ENCODE results near the gene PKDCC. TPM values are rescaled to one million over a fixed set of nuclear protein-coding genes. Genes with fewer than 3 reads are reported as not detected.

The PKDCC gene
- total and polyA plus RNA-seq, 2 donors (not counting 1 experiment from before 2014, with no cell fraction given): 0.20 to 0.82 TPM

DNA sequence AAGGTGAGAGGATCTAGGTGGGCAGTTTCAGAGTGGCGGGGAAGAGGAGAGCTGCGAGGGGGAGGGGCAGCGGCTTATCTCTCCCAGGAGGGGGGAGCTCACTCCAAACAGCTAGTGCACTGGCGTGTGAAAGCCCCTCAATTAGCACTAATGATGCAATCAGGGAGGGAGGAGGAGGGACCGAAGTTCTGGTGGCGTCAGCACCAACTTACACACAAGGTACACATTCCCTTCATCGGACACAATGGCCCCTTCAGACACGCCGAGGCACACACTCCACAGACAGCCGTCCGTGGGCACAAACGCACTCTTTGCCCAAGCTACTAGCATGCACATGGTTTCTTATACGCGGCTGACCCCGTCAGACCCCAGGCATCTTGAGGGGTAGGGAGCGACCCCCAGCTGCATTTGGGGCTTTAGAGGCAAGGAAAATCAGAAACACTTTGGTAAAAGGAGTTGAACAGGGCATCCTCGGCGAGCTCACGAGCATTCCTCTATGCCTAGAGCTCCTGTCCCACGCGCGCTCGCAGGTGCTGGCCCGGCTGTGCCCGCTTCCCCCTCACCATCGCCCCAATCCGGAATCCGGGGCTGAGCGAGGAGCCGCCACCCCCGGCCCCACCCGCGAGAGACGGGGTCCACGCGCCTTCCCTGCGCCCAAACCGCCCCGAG lies 868 bp upstream of the PKDCC start:
- CTCF ChIA-PET: interaction anchor here (1.1 kb wide), 1 partner anchor 177 kb away, joined by 3 read pairs; no protein-coding TSS in a partner anchor
- no peak for ATAC-seq (ENCODE audit: low read depth)
- Histone ChIP-seq H3K27me3 (replicated peaks in 1 of 4; ENCODE audit: control extremely low read depth in 1 of 4, control insufficient read depth in 3 of 4, insufficient read depth in 4 of 4, low read length in 3 of 4) (peaks cover 0 to 62% (median 14%) of the 10 kb centered on the region in 4 experiments), H4K20me1 (ENCODE audit: control insufficient read depth, insufficient read depth, low read length, poor library complexity, severe bottlenecking) (no peaks in the 10 kb centered on the region), H3K4me3 (ENCODE audit: control extremely low read depth in 1 of 5, extremely low read depth in 1 of 5, insufficient read depth in 1 of 5, low read depth in 2 of 5, low read length in 4 of 5) (peak overlapping the region in 4 of 5 experiments; percentile 22 to 67 (median 48)), H3K36me3 (replicated peaks in 1 of 2; ENCODE audit: control extremely low read depth in 1 of 2, control insufficient read depth in 1 of 2, extremely low read depth in 1 of 2, insufficient read depth in 2 of 2, low read length in 1 of 2) (no peaks in the 10 kb centered on the region), H3K9me3 (ENCODE audit: control extremely low read depth in 1 of 3, control insufficient read depth in 2 of 3, insufficient read depth in 1 of 3, low read length in 2 of 3) (no peaks in the 10 kb centered on the region), H3K4me2 (replicated peaks; ENCODE audit: low read depth, low read length, poor library complexity, severe bottlenecking) (peak overlapping the region; percentile 92), H3K4me1 (ENCODE audit: control insufficient read depth in 2 of 2, insufficient read depth in 2 of 2, low read length in 2 of 2) (peaks cover 12 to 13% of the 10 kb centered on the region in 2 donors), H3K27ac (ENCODE audit: low read length in 2 of 2) (no peak overlapping the region), H2AFZ (ENCODE audit: insufficient read depth, low read depth, low read length, poor library complexity, severe bottlenecking) (peak overlapping the region; percentile 64), H3K9ac (ENCODE audit: low read length) (peak overlapping the region; percentile 62), H3K79me2 (ENCODE audit: control insufficient read depth, insufficient read depth, low read length) (no peaks in the 10 kb centered on the region)
- peak; percentile 56 for TF ChIP-seq EZH2 (IDR thresholded peaks at IDR 0.05; ENCODE audit: borderline replicate concordance, insufficient read depth, low read depth, low read length, poor library complexity, severe bottlenecking)
- TF ChIP-seq, protein P1, sequence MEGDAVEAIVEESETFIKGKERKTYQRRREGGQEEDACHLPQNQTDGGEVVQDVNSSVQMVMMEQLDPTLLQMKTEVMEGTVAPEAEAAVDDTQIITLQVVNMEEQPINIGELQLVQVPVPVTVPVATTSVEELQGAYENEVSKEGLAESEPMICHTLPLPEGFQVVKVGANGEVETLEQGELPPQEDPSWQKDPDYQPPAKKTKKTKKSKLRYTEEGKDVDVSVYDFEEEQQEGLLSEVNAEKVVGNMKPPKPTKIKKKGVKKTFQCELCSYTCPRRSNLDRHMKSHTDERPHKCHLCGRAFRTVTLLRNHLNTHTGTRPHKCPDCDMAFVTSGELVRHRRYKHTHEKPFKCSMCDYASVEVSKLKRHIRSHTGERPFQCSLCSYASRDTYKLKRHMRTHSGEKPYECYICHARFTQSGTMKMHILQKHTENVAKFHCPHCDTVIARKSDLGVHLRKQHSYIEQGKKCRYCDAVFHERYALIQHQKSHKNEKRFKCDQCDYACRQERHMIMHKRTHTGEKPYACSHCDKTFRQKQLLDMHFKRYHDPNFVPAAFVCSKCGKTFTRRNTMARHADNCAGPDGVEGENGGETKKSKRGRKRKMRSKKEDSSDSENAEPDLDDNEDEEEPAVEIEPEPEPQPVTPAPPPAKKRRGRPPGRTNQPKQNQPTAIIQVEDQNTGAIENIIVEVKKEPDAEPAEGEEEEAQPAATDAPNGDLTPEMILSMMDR (IDR thresholded peaks at IDR 0.05): no peak
- 15% methylated on average over 33 of the region's 39 CpGs for WGBS (ENCODE audit: insufficient coverage)
- POLR2A ChIA-PET: no interaction called here
- DNase-seq: no peak
- H3K27ac Mint-ChIP-seq: no peak overlapping the region
- H3K27me3 Mint-ChIP-seq: peaks cover 55% of the 10 kb centered on the region
- peak overlapping the region; percentile 85 for H3K4me3 Mint-ChIP-seq
- intact Hi-C loops (cut with micrococcal nuclease): no loop called here
- peaks cover 7% of the 10 kb centered on the region for H3K4me1 Mint-ChIP-seq
- no peaks in the 10 kb centered on the region for H3K9me3 Mint-ChIP-seq (ENCODE audit: insufficient read depth)
